Ovary (tissue), 3 donors: ENCODE measurements around the gene PTPN14.

Experiments
- POLR2A ChIP-seq: fragments of 450-650 bp; IDR thresholded peaks from one replicate; pipeline ENCODE4 v1.6.1; 2017; ENCODE audit warnings: antibody characterized with exemption, mild to moderate bottlenecking, moderate library complexity
- TF ChIP-seq, protein P1 (sequence below), 3 donors: fragments of 450-650 bp in 2 of 3; fragments of 200-600 bp in 1 of 3; IDR thresholded peaks; one replicate each; pipeline versions ENCODE4 v1.5.1 to v1.8.0; 2016 to 2022; ENCODE audit warnings: antibody characterized with exemption in 3 of 3, mild to moderate bottlenecking in 1 of 3
- donor health status: DM: no; HTN: no; CAD: no.

DNA sequence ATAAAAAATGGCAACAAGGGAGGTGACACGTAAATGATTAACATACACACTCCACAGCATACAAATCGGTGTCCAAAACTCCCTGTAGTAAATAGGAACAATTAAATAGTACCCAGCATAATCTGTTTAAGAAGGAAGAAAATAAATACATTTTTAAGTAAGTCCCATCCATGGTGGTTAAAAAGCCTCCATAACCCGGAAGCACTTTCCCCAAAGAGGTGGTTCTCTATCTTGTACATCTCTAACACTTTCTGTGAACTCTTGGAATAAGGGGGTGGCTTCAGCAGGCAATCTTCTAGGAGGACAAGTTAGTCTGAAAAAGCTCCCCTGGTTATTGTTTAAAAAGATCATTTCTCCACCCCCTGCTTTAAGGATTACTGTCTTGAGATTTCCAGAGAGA lies 76.9 kb downstream of the PTPN14 start:
- TF ChIP-seq, protein P1, sequence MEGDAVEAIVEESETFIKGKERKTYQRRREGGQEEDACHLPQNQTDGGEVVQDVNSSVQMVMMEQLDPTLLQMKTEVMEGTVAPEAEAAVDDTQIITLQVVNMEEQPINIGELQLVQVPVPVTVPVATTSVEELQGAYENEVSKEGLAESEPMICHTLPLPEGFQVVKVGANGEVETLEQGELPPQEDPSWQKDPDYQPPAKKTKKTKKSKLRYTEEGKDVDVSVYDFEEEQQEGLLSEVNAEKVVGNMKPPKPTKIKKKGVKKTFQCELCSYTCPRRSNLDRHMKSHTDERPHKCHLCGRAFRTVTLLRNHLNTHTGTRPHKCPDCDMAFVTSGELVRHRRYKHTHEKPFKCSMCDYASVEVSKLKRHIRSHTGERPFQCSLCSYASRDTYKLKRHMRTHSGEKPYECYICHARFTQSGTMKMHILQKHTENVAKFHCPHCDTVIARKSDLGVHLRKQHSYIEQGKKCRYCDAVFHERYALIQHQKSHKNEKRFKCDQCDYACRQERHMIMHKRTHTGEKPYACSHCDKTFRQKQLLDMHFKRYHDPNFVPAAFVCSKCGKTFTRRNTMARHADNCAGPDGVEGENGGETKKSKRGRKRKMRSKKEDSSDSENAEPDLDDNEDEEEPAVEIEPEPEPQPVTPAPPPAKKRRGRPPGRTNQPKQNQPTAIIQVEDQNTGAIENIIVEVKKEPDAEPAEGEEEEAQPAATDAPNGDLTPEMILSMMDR (IDR thresholded peaks at IDR 0.05) = no peak
- no peak for TF ChIP-seq POLR2A
